Testis (tissue), 3 donors: ENCODE results near the gene TUBB2B. TPM values are rescaled to one million over a fixed set of nuclear protein-coding genes. Genes with fewer than 3 reads are reported as not detected.
A peak's percentile ranks its signal among the peaks of the same experiment; 100 is the strongest.

Experiments
- DNase-seq: peaks from one replicate; pipeline ENCODE4 v3.0.0-alpha.2; 2019
- H3K27ac ChIP-seq, 2 donors: fragments of 200-600 bp; sonication (generic); one replicate each; pipeline ENCODE4 v1.5.1; 2019
- H3K27me3 ChIP-seq: fragments of 200-600 bp; sonication (generic); one replicate; pipeline ENCODE4 v1.5.1; 2019
- H3K36me3 ChIP-seq: fragments of 200-600 bp; sonication (generic); one replicate; pipeline ENCODE4 v1.5.1; 2017; ENCODE audit warnings: low read depth; ENCODE audit errors: missing control alignments
- H3K4me1 ChIP-seq: fragments of 200-600 bp; sonication (generic); one replicate; pipeline ENCODE4 v1.5.1; 2019
- H3K4me3 ChIP-seq, 2 donors: fragments of 200-600 bp; sonication (generic); one replicate each; pipeline ENCODE4 v1.5.1; 2017 to 2019
- H3K9me3 ChIP-seq: fragments of 200-600 bp; sonication (generic); one replicate; pipeline ENCODE4 v1.5.1; 2017
- POLR2A ChIP-seq: fragments of 450-650 bp; IDR thresholded peaks from one replicate; pipeline ENCODE4 v1.6.1; 2017; ENCODE audit warnings: antibody characterized with exemption, mild to moderate bottlenecking, moderate library complexity
- WGBS, 2 donors: methylation state at CpG; one replicate each; pipeline ENCODE4 v1.1.5; 2018; 5-methylcytosine and 5-hydroxymethylcytosine counted together
- intact Hi-C: fragments of 100-400 bp; cut with DNase I; formaldehyde crosslinking; loops from one replicate; pipeline ENCODE4 v1.15.1; 2023; ENCODE audit warnings: low total_unique reads
- polyA plus RNA-seq: library from polyadenylated mRNA; stranded (reverse); fragments of 350-450 nt; fragmentation: Illumina TruSeq; extraction: RNeasy Lipid Tissue Mini Kit (QIAGEN cat#74804); gene quantifications from one replicate; pipeline ENCODE4 v1.2.3, GENCODE V29; 2014; ENCODE audit warnings: low read depth, low replicate concordance; ENCODE audit not compliant: insufficient read depth
- total RNA-seq, 2 donors: library from RNA; depleted of rRNA; stranded (reverse); fragments of >200 nt; gene quantifications; one replicate each; pipeline ENCODE4 v1.2.3, GENCODE V29; 2016
- TF ChIP-seq, protein P1 (sequence below), 3 experiments: fragments of 450-650 bp in 2 of 3; fragments of 200-600 bp in 1 of 3; sonication (generic) in 1 of 3; IDR thresholded peaks; one replicate each; pipeline ENCODE4 v1.5.1; 2016 to 2019; ENCODE audit warnings: antibody characterized with exemption in 3 of 3, mild to moderate bottlenecking in 2 of 3, moderate library complexity in 1 of 3

TUBB2B gene
- total and polyA plus RNA-seq, 3 donors from 2014 or later: 1.6 to 3.6 (median 2.2) TPM

DNA sequence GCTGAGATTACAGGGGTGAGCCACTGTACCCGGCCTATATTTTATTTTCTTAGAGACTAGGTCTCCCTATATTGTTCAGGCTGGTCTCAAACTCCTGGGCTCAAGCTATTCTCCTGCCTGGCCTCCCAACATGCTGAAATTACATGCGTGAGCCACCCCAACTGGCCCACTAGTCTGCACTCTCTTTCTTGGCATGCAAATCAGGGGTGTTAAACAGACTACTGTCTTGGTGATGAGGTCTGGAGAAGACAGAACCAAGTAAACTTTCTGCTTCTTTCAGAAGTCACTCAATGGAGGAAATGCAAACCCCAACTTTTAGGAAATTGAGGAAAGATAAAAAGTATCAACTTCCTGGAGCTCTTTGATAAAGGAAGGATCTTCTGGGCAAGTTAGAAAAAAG lies 8.0 kb upstream of the TUBB2B start:
- H3K9me3 ChIP-seq: no peaks in the 10 kb centered on the region
- no peak overlapping the region for H3K27ac ChIP-seq
- TF ChIP-seq, protein P1, sequence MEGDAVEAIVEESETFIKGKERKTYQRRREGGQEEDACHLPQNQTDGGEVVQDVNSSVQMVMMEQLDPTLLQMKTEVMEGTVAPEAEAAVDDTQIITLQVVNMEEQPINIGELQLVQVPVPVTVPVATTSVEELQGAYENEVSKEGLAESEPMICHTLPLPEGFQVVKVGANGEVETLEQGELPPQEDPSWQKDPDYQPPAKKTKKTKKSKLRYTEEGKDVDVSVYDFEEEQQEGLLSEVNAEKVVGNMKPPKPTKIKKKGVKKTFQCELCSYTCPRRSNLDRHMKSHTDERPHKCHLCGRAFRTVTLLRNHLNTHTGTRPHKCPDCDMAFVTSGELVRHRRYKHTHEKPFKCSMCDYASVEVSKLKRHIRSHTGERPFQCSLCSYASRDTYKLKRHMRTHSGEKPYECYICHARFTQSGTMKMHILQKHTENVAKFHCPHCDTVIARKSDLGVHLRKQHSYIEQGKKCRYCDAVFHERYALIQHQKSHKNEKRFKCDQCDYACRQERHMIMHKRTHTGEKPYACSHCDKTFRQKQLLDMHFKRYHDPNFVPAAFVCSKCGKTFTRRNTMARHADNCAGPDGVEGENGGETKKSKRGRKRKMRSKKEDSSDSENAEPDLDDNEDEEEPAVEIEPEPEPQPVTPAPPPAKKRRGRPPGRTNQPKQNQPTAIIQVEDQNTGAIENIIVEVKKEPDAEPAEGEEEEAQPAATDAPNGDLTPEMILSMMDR (IDR thresholded peaks at IDR 0.05): no peak
- no peak for TF ChIP-seq POLR2A
- H3K36me3 ChIP-seq: no peaks in the 10 kb centered on the region
- H3K4me1 ChIP-seq: peaks cover 4% of the 10 kb centered on the region
- intact Hi-C loops: no loop called here
- 96 to 100% methylated on average over 2 of the region's 2 CpGs for WGBS, 2 donors
- DNase-seq: no peak
- H3K4me3 ChIP-seq: no peak overlapping the region
- no peaks in the 10 kb centered on the region for H3K27me3 ChIP-seq

DNA sequence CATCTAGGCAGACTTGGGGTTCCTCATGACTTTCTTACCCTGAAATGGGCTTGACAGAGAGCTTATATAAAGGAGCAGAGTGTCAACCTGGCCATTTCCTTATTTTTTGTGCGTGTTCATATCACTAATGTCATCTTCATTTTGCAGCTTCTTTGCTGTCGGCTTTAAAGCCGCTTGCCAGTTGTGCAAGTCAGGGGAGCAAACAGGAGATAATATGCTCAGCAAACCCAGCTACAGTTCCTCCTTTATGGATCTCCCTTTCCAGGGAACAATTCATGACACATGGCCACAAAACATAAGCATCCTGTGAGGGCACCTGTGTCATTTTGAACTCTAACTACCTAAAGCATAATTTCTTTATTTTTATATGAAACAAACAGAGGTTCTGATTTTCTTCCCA lies 6.5 kb upstream of the TUBB2B start:
- intact Hi-C loops: no loop called here
- DNase-seq: no peak

DNA sequence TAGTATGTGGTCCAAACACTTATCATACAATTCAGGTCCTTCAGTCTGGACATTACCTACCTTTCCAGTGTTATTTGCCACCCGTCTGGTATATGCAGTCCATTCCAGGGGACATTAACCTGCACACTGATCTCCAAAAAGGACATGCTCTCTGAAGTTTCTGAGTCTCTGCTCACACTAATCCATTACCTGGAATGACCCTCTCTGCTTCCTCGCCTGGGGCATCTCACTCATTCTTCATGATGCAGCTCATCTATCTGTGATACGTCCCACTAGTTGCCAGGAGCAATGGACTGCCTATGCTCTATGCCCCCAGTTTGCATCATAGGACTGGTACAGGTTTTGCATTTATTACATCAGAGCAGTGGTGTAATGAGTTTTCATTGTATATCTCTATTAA lies 5.9 kb upstream of the TUBB2B start:
- intact Hi-C loops: no loop called here
- H3K4me1 ChIP-seq: peaks cover 17% of the 10 kb centered on the region
- no peak overlapping the region for H3K27ac ChIP-seq
- no peaks in the 10 kb centered on the region for H3K27me3 ChIP-seq
- 86 to 90% methylated on average over 3 of the region's 3 CpGs for WGBS, 2 donors
- no peaks in the 10 kb centered on the region for H3K36me3 ChIP-seq
- TF ChIP-seq, protein P1 (IDR thresholded peaks at IDR 0.05): no peak
- TF ChIP-seq POLR2A: no peak
- H3K4me3 ChIP-seq: no peak overlapping the region
- no peak for DNase-seq
- H3K9me3 ChIP-seq: no peaks in the 10 kb centered on the region

More for the DNA sequence above, 6.5 kb upstream of the TUBB2B start:
- H3K36me3 ChIP-seq: no peaks in the 10 kb centered on the region
- 89 to 91% methylated on average over 3 of the region's 3 CpGs for WGBS, 2 donors
- no peak overlapping the region for H3K27ac ChIP-seq
- no peak overlapping the region for H3K4me3 ChIP-seq
- no peaks in the 10 kb centered on the region for H3K9me3 ChIP-seq
- H3K4me1 ChIP-seq: peaks cover 13% of the 10 kb centered on the region
- no peak for TF ChIP-seq POLR2A
- TF ChIP-seq, protein P1 (IDR thresholded peaks at IDR 0.05): no peak
- no peaks in the 10 kb centered on the region for H3K27me3 ChIP-seq

DNA sequence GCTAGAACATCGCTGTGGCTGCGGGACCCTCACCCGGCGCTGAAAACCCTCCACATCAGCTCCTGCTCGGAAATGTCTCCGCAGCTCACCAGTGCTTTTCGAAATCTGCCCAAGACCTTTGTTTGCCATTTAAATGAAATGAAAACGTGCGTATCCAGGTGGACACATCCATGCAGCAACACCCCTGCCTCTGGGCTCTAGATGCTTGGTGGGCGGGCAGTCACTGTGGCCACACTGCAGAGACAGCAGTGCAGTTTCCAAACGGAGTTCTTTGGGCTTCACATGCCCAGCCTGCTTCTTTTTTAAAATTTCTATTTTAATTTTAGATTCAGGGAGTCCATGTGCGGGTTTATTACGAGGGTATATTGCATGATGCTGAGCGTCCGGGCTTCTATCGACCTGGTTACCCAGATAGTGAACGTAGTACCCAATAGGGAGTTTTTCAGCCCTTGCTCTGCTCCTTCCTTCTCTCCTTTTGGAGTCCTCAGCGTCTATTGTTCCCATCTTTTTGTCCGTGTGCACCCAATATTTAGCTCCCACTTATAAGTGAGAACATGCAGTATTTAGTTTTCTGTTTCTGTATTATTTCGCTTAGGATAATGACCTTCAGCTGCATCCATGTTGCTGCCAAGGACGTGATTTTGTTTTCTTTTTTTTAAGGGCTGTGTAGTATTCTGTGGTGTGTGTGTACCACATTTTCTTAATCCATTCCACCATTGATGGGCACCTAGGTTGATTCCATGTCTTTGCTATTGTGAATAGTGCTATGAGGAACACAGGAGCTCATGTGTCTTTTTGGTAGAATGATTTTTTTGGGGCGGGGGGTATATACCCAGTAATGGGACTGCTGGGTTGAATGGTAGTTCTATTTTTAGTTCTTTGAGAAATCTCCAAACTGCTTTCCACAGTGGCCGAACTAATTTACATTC lies 4.8 kb upstream of the TUBB2B start:
- H3K9me3 ChIP-seq: no peaks in the 10 kb centered on the region
- intact Hi-C loops: no loop called here
- H3K4me3 ChIP-seq: peak overlapping the region; percentile 48 to 58
- WGBS, 2 donors: 21 to 24% methylated on average over 23 of the region's 23 CpGs
- no peak for DNase-seq
- TF ChIP-seq POLR2A: no peak
- TF ChIP-seq, protein P1 (IDR thresholded peaks at IDR 0.05): no peak
- no peaks in the 10 kb centered on the region for H3K27me3 ChIP-seq
- no peaks in the 10 kb centered on the region for H3K36me3 ChIP-seq
- no peak overlapping the region for H3K27ac ChIP-seq
- H3K4me1 ChIP-seq: peaks cover 23% of the 10 kb centered on the region
